GM19372 (cell line): ENCODE results near the gene SAYSD1.

Source experiments
- ATAC-seq: cut with Tn5 transposase; IDR thresholded peaks from one replicate; pipeline ENCODE4 v1.9.1; 2021; ENCODE audit warnings: mild to moderate bottlenecking, low read depth, moderate library complexity; ENCODE audit not compliant: unreplicated experiment

SAYSD1 gene

GRCh38 chr6:39080246-39080875 lies 34.6 kb downstream of the SAYSD1 start:
- no peak for ATAC-seq

DNA sequence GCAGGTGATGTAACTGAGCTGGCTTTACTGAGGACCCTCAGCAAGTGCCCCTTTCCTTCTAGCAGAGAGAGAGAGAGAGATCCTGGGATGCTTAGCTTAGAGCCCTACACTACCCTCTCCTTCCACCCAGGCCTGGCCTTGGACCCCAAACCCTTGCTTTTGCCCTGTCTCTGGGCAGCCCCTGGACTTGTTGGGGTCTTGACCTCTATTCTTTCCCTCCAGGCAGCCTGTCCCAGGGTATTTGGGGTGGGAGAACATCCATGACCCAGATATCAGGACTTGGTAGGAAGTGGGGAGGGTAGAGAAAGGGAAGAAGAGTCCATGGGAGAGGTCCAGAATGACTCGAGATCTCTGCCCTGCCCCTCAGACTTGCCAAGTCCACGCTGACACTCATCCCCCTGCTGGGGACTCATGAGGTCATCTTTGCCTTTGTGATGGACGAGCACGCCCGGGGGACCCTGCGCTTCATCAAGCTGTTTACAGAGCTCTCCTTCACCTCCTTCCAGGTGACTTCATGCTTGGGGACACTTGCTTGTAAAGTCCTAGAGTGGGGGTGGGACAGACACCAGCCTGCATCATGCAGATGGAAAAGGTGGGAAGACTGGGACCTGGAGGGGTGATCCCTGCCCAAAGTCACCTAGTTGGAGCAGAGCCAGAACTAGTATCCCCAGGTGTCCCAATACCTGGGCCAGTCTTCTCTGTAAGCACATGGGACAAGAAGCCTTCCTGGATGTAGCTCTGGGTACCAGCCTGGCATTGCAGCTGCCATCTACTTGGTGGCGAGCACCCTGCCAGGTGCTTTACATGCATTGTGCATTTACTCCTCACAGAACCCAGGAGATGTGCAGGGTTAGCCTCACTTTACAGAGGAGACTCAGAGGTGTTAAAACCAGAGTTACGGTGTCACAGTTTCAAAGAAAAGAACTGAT lies 35.5 kb downstream of the SAYSD1 start:
- no peak for ATAC-seq

GRCh38 chr6:39078695-39079094 lies 36.3 kb downstream of the SAYSD1 start:
- ATAC-seq = no peak

- ATAC-seq = no peak
These were observed 36.9 kb downstream of the SAYSD1 start for GRCh38 chr6:39077882-39078594.

DNA sequence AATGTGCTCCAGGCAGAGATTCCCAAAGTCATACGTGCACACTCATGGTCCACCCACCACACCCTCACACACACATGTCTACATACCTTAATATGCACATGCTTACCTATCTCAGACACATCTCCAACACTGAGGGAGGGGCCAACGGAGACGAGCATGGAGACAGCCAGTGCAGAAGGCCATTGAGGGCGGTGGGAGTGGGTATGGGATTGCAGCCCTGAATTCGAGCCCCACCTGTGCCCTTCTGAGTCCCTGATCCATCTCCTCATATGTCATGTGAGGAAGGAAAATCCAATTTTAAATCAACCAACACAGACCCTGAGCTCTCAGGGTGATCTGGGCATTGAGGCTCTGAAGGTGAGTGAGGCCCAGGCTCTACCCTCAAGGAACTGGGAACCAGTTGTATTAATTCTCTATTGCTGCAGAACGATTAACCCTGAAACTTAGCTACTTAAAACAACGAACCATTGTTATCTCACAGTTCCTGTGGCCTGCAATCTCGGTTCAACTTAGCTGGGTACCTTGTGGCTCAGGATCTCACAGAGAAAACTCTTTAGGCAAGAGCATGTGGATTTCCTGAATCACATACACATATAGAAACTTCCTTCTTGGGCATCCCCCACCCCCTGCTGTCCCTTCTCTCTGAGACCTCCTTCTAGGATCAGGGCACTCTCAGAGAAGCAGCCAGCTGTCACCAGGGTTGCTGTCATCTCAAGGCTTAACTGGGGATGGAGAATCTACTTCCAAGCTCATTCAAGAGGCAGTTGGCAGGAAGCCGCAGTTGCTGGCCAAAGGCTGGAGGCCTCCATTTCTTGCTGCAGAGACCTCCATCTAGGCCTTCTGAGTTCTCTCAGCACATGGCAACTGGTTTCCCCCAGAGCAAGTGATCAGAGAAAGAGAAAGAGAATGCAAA lies 38.1 kb downstream of the SAYSD1 start:
- no peak for ATAC-seq

DNA sequence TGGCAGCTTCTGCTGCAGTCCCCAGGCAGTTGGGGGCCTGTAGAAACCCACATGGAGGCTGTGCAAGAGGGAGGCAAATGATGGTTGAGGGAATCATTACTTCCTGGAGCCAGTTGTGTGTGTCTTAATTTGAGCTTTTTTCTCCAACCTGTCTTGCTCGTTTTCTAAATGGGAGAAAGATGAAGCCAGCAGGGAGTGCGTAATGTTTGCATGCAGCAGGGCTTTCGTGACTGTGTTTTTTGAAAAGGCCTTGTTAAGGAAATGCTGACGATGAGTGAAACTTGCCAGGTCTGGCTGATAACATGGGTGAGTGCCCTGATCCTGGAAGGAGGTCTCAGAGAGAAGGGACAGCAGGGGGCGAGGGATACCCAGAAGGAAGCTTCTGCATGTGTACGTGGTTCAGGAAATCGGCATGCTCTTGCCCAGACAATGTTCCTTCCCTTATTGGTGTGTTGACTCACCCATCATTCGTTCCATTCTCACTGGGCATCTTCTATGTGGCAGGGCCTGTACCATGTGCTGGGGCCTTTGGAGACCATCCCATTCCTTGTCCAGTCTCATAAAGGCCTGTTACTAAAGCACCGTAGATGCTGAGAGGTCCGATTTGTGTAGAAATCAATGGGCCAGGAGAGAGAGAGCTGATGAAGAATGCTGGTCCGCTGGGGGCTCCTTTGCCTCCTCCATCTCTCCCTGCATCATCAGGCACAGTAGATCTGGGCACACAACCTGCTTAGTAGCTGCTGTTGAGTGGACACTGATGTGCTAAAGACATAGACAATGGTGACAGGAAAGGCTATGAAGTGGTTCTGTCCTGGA lies 39.0 kb downstream of the SAYSD1 start:
- ATAC-seq = no peak

- ATAC-seq = no peak
These were observed 39.8 kb downstream of the SAYSD1 start for GRCh38 chr6:39075010-39075686.

DNA sequence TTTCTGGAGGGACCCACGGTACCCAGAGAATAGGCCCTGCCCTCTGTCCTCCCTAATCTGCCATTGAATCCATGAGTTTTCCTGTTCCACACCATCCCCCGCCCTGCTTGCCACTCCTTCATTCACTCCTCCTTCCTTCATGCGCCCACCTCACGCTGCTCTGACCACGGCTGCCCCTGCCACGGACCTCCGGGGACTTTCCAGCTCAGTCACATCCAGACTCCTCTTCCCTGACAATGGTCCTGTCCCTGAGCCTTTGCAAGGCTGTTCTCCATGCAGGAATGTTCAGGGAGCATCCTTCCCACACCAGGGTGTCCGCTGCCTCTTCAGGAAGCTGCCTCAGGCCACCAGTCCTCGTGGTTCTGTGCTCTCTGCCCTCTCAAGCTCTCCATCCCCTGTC lies 40.5 kb downstream of the SAYSD1 start:
- ATAC-seq = no peak

GRCh38 chr6:39073471-39074355 lies 41.3 kb downstream of the SAYSD1 start:
- no peak for ATAC-seq

DNA sequence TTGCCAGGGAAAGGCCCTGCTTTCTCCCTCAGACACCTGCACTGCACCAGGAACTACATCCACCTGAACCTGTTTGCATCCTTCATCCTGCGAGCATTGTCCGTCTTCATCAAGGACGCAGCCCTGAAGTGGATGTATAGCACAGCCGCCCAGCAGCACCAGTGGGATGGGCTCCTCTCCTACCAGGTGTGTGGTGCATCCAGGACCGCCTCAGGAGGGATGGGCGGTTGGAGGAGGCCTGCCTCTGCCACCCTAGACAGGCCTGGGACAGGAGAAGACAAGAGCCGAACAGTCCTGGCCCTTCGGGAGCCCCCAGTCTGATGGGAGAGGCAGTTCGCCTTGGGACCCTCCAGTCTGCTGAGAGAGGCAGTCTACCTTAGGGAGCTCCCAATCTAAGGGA lies 42.2 kb downstream of the SAYSD1 start:
- no peak for ATAC-seq

- ATAC-seq = no peak
These were observed 46.6 kb downstream of the SAYSD1 start for GRCh38 chr6:39068391-39068790.

GRCh38 chr6:39065561-39065960 lies 49.4 kb downstream of the SAYSD1 start:
- no peak for ATAC-seq

- ATAC-seq = no peak
These were observed 51.5 kb downstream of the SAYSD1 start for GRCh38 chr6:39063526-39063925.

GRCh38 chr6:39062014-39062740 lies 52.8 kb downstream of the SAYSD1 start:
- no peak for ATAC-seq

- ATAC-seq = no peak
These were observed 53.4 kb downstream of the SAYSD1 start for GRCh38 chr6:39061588-39061987.

GRCh38 chr6:39061182-39061581 lies 53.8 kb downstream of the SAYSD1 start:
- no peak for ATAC-seq

DNA sequence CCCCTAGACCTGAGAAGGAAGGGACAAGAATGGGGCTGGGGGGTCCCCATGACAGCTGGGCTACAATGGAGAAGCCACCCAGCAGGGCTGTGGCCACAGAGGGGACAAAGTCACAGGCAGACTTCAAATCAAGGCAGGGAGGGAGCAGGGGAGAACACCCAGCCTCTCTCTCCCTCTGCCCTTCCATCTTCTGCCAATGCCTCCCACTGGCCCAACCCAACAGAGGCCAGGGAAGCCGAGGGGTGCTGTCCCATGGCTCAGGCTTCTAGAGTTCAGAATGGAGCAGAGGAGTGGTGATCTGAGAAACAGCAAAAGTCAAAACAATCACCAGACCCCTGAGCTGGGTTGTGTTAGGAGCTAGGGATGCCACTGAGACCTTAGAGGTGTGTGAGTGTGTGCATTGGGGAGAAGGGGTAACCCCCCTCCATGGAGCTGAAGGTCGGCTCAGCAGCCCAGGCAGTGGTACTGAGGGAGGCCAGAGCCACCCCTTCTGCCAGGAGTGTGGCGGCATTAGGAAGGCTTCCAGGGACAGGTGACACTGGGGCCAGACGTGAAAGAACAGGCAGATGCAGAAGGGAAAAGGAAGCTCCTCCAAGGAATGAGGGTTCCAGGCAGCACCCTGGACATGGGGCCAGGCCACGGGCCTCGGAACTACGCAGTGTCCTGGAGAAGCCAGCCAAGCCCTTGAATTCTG lies 54.4 kb downstream of the SAYSD1 start:
- ATAC-seq = no peak
